Putamen (tissue), 1 donor: ENCODE data around the gene LCN12.

ENCODE experiments used
- DNase-seq: peaks from one replicate; pipeline ENCODE4 v3.0.0-alpha.2; 2016; ENCODE audit warnings: low spot score

Gene LCN12

GRCh38 chr9:136927343-136928271 lies 24.5 kb upstream of the LCN12 start:
- no peak for DNase-seq

DNA sequence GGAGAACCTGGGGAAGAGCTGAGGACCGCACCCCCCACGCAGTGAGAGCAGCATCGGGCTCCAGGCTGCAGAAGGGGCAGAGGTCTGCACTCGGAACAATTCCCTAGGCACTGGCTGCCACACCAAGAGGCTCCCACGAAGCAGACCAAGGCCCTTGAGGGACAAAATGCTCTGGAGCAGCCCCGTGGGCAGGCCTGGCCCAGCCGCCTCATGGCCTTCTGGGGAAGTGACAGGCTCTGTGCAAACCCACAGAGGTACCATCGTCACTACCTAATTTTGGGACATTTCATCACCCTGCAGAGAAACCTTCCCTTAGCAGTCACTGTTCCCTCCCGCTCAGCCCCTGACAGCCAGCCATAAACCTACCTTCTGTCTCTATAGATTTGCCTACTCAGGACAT lies 23.5 kb upstream of the LCN12 start:
- DNase-seq: no peak

GRCh38 chr9:136930014-136930413 lies 22.1 kb upstream of the LCN12 start:
- DNase-seq: no peak

GRCh38 chr9:136931611-136932130 lies 20.4 kb upstream of the LCN12 start:
- no peak for DNase-seq

DNA sequence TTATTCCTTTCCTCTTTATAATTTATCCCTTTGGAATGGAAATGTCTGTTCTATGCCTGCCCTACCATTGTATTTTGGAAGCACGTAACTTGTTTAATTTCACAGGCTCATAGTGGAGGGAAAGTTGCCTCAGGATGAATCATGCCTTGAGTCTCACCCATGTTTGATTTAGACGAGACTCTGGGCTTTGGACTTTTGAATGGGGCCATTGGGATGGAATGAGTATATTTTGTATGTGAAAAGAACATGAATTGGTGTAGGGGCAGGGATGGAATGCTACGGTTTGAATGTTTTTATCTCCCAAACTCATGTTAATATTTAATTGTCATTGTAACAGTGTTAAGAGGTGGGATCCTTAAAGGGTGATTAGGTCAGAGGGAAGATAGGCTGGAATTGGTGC lies 17.8 kb upstream of the LCN12 start:
- no peak for DNase-seq

- DNase-seq: no peak
These were observed 16.4 kb upstream of the LCN12 start for GRCh38 chr9:136935651-136936050.

GRCh38 chr9:136936645-136937170 lies 15.4 kb upstream of the LCN12 start:
- DNase-seq: no peak

DNA sequence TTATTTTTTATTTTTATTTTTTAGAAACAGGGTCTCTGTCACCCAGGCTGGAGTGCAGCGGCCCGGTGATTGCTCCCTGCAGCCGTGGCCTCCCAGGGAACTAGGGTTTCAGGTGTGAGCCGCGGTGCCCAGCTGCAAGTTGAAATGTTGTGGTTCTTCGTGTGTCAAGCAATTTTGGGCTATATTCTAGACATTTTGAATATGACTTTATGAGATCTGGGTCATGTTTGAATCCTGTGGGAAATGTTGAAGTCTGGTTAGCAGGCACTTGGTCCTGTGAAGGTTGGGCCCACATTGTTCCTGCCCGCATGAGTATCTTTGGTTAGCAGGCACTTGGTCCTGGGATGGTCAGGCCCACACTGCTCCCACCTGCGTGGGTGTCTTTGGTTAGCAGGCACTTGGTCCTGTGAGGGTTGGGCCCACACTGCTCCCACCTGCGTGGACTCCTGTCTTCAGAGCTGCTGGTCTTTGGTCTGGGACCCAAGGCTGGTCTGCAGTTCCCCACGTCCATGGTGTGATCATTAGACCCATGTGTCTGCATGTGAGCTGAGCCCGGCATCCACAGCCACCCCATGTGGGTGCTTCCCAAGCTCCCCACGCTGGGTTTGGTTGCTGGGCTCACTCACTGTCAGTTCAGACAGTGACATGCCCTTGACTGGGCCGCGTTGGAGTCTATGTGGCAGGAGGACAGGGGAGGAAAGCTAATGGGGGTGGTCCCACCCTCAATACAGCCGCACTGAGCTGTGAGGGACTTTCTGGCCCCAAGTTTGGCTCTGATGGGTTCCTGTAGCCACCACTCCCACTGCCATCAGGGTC lies 14.7 kb upstream of the LCN12 start:
- DNase-seq: no peak

DNA sequence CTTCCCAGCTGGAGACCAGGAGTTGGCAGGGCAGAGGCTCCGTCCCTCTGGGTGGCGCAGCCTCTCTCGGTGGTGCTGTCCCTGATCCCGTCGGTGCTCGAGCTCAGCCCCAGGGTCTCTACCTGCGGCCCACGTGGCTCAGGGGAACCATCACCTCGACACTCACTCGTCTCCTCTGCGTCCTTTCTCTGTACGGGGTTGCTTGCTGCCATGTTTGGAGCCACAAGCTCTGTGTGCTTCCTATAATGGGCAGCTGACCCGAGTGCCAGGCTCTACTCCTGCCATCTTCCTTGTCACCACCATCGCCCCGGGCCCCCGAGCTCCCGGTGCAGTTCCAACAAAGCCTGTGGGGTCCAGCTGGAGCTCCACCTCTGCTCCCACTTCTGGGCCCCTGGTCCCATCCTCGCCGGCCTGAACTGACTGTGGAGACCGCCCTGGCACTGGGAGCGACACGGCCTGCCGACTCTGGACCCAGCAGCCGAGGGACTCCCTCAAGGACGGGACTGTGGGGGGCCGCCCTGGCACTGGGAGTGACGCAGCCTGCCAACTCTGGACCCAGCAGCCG lies 12.6 kb upstream of the LCN12 start:
- DNase-seq: no peak

- DNase-seq: peak; percentile 86
These were observed 12.0 kb upstream of the LCN12 start for GRCh38 chr9:136939996-136940525.

- no peak for DNase-seq
These were observed 11.4 kb upstream of the LCN12 start for GRCh38 chr9:136940526-136941230.

DNA sequence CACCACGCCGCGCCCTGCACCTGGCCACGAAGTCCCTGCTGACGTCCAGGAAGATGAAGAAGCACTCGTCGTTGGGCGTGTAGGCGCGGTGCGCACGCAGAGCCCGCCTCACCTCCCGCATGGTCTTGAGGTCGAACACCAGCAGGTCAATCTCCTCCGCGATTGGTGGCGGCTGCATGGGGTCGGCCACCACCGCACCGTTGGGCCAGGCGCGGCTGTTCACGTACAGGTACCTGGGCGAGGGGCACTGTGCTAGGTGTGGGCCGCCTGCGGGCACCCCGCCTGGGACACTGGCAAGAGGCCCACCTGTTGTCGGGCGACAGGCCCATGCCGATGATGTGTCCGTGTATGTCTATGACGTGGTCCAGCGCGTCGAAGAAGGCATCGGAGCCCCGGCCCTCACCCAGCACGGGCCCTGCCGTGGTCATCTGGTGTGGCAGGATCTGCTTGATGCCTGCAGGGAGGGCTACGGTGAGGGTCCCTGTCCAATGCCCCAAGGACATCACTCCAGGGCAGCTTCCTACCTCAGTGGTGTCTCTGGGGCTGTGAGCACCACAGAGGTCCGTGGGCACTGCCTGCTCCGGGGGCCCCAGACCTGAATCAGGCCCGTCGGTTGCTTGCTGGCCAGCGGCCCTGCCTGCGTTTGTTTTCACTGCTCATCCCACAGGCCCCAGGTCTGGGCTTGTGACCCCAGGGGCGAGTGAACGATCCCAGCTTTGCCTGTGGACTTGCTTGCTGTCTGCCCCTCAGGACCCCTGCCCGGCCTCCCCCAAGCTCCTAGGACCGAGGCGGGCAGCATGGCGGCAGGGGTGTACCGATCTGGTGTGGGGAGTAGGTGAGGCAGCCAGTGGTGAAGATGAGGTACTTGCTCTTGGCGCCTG lies 10.6 kb upstream of the LCN12 start:
- DNase-seq: no peak

- no peak for DNase-seq
These were observed 9.8 kb upstream of the LCN12 start for GRCh38 chr9:136942112-136942880.

DNA sequence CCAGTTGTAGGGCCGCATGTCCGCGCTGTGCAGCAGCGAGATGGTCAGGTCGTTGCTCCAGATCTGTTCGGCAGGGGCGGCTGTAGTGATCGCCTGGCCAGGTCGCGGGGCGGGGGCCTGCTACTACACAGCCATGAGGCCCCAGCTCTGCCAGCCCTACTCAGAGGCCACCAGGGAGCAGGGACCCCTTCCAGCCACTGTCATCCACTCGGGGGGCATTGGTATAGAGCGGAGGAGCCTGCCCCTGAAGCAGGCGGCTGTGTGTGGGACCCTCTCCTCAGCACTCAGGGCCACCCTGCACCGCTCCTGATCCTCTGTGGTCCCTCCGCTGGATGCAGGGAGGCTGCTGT lies 9.2 kb upstream of the LCN12 start:
- no peak for DNase-seq

DNA sequence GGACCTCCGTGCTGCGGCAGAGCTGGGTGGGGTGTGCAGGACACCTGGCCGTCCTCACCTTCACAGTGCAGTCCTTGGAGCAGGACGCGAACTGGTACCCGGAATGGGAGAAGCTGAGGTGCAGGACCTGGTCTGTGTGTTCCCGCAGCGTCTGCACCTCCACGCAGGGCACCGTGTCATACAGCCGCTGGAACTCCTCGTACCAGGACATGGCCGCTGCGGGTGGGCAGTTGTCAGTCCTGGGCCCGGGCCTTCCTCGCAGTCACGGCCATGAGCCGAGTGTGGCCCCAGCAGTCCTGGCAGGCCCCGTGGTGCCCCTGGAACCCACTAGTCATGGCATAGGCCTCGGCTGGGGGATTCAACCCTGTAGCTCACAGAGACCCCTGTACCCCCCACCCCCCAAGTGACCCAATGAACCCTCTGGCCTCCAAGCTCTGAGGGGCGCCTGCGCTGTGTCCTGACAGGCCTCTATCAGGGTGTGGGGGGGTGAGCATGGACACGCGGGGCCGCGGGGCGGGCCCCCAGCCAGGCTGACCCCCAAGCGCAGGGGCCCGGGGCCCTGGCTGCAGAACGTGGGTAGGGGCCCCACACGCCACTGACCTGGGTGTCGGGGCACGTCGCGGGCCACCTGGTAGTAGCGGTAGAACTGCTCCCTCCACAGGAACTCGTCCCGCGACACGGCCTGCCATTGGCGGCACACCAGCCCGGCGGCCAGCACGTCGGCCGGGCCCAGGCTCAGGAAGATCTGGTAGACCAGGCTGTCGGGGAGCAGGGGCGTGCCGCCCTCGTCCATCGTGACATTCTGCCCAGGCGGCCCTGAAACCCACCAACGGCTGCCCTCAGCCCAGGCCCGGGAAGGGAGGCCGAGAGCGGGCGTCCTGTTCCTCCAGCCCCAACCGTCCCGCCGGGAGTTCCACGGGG lies 8.5 kb upstream of the LCN12 start:
- DNase-seq: no peak

DNA sequence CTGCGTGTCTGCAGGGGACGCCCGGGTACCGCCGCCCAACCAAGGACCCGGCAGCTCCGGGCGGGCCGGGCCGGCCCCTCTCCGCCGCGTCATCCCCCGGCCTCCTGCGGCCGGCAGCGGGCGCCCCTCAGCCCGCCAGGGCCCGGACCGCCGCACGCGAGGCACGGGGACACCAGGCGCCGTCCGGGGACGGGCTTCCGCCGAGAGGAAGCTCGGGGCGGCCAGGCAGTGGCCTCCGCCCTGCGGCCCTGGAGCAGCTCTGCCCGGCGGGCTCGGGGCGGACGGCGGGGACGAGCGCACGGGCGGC lies 7.9 kb upstream of the LCN12 start:
- DNase-seq: no peak

DNA sequence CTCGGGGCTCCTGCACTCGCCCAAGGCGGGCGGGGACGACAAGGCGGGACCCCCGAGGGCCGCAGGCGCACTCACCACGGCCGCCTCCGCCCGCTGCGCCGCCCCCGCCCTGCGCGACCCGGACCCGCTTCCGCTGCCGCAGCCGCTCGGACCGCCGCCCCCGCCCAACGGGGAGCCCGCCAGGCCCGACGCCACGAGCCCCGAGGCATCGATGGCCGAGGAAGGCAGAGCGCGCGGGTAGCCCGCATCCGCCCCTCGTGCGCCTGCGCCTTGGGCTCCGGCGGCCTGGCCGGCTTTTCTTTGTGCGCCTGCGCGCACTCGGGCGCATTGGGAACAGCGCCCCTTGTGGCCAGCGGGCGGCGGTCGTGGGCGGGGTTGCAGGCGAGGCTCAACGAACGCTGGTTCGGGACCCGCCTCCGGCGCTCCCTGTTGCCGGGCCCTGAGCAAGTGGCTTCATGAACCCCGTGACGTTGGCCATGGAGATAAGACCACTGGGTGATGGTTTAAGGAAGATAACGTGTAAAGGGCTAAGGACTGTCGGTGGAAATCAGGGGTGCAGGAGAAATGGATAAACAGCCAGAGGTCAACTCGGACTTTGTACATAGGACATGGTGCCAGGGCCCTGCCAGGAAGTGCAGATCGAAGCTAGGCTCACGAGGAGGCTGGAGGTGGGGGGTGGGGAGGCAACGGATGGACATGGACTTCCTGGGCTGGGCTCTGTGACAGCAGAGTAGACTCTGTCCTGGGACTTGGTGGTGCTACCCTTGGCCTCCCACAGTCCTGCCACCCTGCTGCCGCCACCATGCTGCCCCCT lies 7.3 kb upstream of the LCN12 start, which contains the start of the genes C8G and FBXW5:
Gene C8G (plus strand): TSS at position 725 of the 814 bp plus-strand sequence. CDS start 78 bp downstream, at position 803.
Gene FBXW5 (minus strand): TSS at position 220 of the 814 bp plus-strand sequence. CDS start 655 bp downstream, outside the sequence.
- peak; percentile 92 for DNase-seq
